Muscle of arm (tissue), 12 donors: Measurements from ENCODE around the gene HIBADH. TPM values are rescaled to one million over a fixed set of nuclear protein-coding genes. Genes with fewer than 3 reads are reported as not detected.
"Not testable (repeated sequence)": the region's sequence is repeated elsewhere in the genome, so short reads cannot be mapped to it uniquely, and the experiment has no call there.

Source experiments
- DNase-seq: peaks from one replicate; pipeline ENCODE4 v3.0.0-alpha.2; 2013
- polyA plus RNA-seq, 12 donors: library from polyadenylated mRNA; unstranded; fragments of 120-200 nt; gene quantifications; one replicate each; pipeline ENCODE4 v1.2.1, GENCODE V29; 2013; ENCODE audit not compliant: insufficient read length in 12 of 12

Gene HIBADH
- polyA plus RNA-seq, 12 donors = 25.9 to 36.2 (median 29.5) TPM; not detected in 1

DNA sequence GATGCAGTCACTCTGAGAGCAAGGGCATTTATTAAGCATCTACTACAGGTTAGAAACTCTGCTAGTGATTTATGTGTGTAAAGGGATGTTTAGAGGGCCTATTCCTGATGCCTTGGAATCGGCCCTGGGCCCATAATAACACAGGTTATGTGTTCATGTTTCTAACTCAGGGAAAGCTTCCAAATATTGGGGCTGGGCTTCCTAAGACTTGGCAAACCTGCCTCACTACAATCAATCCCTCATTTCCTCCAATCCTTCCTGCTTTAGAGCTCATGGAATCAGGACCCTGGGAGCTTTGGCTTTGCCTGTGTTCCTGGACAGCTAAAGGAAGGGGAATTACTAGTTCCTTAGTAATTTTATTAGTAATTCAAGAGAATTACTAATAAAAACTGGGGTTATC, 148.8 kb downstream of the HIBADH start:
- DNase-seq = no peak

DNA sequence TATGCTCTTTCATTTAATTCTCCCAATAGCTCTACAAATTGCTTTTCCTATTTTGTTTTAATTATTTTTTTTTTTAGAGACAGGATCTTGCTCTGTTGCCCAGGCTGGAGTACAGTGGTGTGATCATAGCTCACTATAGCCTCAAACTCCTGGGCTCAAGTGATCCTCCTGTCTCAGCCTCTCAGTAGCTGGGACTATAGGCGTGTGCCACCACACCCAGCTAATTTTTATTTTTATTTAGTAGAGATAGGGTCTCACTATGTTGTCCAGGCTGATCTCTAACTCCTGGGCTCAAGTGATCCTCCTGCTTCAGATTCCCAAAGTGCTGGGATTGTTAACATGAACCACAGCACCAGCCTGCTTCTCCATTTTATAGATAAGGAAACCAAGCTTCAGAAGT, 151.3 kb downstream of the HIBADH start:
- DNase-seq = not testable (repeated sequence)

DNA sequence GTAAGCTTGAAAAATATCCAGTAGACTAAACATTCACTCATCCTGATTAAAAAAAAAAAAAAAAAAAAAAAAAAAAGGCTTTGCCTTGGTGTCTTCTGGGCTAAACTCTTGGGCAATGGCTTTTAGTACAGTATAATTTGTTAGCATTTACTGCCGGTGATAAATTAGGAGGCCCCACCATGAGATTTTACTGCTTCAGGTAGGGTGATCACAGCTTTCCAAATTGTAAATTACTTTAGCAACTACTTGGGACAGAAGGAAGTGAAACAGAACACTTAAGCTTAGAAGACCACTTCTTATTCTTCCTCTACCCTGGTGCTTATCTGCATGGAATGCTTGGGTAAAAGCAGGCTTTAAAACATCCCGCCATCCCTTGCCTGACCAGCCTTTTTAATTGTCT, 152.1 kb downstream of the HIBADH start:
- DNase-seq = no peak

DNA sequence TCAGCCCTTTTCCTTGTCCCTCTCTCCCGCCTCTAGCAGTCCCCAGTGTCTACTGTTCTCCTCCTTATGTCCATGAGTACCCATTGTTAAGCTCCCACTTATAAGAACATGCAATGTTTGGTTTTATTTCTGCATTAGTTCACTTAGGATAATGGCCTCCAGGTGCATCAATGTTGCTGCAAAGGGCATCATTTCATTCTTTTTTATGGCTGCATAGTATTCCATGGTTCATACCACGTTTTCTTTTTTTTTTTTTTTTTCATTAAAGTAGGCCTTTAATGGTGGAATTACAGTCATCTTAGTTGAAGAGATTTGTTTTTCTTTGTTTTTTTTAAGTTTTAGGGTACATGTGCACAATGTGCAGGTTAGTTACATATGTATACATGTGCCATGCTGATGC, 160.8 kb downstream of the HIBADH start:
- DNase-seq = not testable (repeated sequence)

DNA sequence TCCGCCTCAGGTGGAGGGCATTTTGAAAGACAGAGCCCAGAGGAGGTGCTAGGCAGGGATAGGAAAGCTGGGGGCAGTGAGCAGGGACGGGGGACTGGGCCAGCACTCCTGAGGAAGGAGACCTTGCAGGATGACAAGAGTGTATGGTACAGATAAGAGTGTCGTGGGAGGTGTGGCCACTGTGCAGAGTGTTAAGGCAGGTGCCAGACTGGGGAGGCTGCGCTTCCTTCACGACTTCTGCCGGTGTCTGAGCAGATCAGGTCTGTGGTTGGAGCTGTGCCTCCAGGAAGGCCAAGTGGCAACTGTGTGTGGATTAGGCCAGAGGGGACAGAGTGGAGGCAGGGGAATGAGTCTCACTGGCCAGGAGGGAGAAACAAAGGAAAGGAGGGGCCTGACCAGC, 161.7 kb downstream of the HIBADH start:
- DNase-seq = no peak

DNA sequence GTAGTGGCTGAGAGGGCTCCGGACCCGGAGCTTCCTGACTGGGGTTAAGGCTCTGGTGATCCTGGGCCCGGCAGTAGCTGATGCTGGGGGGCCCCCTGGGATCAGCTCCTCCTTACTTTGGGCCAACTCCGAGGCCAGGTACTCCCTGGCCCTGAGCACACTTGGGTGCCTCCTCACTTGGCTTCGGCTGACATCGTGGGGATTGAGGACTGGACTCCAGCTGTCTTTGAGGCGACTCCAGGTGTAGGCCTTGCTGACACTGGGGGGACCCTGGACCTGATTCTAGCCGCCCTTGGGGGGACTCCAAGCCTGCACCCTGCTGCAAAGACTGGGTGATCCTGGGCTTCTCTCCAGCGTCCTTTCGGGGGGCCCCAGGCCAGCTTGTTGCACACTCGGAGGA, 170.5 kb downstream of the HIBADH start:
- DNase-seq = no peak

DNA sequence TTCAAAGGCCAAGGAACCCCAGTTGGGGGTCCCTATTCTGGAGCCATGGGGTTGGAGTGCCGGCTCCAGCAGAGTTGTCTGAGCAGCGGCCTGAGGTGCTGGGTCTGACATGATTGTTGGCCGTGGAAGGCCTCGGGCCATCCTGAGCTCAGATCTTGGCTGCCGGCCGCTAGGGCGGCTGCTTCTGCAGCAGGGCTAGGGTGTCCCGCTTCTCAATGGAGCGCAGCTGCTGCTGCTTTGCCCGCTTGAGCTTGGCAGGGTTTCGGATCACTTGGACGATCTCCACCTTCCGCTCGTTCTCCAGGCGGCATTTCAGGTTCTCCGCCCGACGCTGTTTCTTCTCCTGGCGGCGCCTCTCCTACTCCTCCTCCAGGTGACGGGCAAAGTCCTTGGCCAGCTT, 171.1 kb downstream of the HIBADH start:
- no peak for DNase-seq

DNA sequence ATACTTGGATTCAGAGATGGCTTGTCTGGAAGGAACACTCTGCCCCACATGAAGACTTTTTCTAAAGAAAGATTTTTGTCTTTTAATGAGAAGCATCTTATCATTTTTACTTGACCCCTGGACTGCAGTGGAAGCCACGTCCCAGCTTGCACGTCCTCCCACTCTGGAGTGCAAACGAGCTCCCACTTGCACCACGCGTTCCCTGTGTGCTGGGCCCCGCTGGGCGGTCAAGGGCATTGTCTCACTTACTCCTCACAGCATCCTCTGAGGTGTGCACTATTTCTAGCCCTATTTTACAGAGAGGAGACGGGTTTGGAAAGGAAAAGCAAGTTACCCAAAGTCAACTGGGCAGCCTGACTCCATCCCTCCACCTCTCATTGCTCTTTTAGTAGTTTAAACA, 175.2 kb downstream of the HIBADH start:
- DNase-seq = no peak

DNA sequence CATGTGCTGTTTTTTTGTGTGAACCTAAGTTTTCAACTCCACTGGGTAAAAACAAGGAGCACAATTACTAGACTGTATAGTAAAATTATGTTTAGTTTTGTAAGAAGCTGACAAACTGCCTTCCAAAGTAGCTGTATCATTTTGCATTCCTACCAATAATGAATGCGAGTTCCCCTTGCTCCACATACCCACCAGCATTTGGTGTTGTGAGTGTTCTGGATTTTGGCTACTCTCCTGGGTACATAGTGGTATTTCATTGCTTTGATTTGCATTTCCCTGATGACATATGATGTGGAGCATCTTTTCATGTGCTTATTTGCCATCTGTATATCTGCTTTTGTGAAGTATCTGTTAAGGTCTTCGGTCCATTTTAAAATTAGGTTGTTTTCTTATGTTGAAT, 178.2 kb downstream of the HIBADH start:
- no peak for DNase-seq

DNA sequence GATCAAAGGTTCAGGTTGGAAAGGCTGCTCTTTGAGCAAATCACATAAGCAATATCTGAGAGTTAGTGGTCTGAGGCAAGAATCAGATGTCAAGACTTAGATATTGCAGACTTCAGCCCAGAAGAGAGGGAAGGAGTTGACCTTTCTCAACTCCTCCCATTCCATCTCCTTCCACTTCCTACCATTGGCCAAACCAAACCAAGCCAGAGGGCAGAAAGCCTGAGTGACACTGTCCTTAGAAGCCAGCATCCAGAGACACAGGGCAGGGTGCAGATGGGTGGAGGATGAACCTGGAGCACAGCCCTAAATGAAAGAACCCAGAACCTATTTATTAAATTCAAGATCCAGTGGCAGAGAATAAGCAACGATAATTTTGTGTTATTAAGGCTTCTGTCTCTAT, 180.5 kb downstream of the HIBADH start:
- no peak for DNase-seq

DNA sequence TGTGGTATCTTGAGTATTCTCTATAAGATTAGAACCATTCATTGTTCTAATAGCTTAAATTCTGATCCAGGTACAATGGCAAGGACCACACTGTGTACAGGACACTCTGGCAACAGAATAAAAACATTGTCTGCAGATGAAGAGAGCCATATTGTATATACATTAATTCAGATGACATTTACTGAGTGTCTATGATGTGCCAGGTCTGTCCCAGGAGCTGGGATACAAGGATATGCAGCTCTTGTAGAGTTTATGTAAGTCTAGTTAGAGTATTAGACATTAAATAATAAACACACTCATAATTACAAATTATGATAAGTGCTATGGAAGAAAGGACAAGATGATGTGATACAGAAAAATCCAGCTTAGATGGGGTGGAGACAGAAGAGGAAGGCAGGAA, 184.1 kb downstream of the HIBADH start:
- DNase-seq = no peak

DNA sequence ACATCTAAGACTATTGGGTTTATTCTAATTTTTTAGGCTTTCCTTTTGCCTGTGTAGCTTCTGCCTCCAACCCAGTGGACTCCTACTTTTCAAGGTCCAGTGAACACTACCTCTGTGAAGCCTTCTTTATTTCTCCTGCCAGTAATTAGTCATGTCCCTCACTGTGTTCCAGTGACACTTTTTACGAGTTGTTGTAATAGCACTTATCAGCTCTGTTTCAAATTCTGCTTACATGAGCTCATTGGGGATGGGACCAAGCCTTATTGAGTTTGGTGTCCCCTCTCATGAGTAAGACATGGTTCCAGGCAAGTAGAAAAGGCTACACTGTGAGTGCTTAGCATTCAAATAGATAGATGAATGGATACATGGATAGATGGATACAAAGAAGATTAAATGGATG, 184.6 kb downstream of the HIBADH start:
- no peak for DNase-seq

DNA sequence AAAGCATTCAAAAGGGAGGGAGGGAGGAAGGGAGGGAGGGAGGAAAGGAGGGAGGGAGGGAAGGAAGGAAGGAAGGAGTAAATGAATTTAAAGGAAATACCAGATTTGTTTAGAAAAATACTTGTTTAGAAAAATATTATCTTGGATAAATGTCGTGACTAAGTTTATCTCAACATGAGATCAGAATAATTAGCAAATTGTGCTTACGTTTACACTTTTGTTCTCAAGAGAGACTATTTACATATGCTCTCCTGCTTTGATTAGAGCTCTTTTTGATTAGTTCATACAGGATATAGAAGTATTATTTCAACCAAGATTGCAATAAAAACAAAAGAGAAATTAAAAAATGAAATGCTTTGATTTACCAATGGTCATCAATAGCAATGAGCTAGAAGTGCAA, 186.2 kb downstream of the HIBADH start:
- no peak for DNase-seq

Other genes with a start within 250 kb of the HIBADH start
- gene TAX1BP1, start 77.3 kb upstream of the HIBADH start, polyA plus RNA-seq = 10 to 100 TPM in 11 of 12 donors, not detected in 1; 51.5 to 95.0 (median 61.2) TPM